HL-60 (cell line): Measurements from ENCODE around the gene SUV39H1.
"Not testable (repeated sequence)": the region's sequence is repeated elsewhere in the genome, so short reads cannot be mapped to it uniquely, and the experiment has no call there.

Source experiments
- CTCF ChIP-seq: IDR thresholded peaks from one replicate; pipeline ENCODE4 v1.5.1; 2011; ENCODE audit warnings: low read length, control low read depth, inconsistent platforms; ENCODE audit not compliant: insufficient read depth
- POLR2AphosphoS5 ChIP-seq: IDR thresholded peaks from 2 replicates; pipeline ENCODE4 v1.6.1; 2012; ENCODE audit warnings: low read depth
- SPI1 ChIP-seq: IDR thresholded peaks from 2 replicates; pipeline ENCODE4 v1.6.1; 2012; ENCODE audit warnings: low read depth, mild to moderate bottlenecking, borderline replicate concordance
- TF ChIP-seq, protein P1 (sequence below): IDR thresholded peaks from 2 replicates; pipeline ENCODE4 v1.6.1; 2012; ENCODE audit warnings: low read depth; ENCODE audit not compliant: insufficient replicate concordance

DNA sequence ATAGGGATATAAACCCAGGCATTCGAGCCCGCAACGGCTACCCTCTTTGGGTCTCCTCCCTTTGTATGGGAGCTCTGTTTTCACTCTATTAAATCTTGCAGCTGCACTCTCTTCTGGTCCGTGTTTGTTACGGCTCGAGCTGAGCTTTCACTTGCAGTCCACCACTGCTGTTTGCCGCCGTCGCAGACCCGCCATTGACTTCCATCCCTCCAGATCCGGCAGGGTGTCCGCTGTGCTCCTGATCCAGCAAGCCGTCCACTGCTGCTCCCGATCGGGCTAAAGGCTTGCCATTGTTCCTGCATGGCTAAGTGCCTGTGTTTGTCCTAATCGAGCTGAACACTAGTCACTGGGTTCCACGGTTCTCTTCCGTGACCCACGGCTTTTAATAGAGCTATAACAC is 41.8 kb upstream of the SUV39H1 start:
- TF ChIP-seq CTCF, POLR2AphosphoS5, SPI1: not testable (repeated sequence)
- TF ChIP-seq, protein P1, sequence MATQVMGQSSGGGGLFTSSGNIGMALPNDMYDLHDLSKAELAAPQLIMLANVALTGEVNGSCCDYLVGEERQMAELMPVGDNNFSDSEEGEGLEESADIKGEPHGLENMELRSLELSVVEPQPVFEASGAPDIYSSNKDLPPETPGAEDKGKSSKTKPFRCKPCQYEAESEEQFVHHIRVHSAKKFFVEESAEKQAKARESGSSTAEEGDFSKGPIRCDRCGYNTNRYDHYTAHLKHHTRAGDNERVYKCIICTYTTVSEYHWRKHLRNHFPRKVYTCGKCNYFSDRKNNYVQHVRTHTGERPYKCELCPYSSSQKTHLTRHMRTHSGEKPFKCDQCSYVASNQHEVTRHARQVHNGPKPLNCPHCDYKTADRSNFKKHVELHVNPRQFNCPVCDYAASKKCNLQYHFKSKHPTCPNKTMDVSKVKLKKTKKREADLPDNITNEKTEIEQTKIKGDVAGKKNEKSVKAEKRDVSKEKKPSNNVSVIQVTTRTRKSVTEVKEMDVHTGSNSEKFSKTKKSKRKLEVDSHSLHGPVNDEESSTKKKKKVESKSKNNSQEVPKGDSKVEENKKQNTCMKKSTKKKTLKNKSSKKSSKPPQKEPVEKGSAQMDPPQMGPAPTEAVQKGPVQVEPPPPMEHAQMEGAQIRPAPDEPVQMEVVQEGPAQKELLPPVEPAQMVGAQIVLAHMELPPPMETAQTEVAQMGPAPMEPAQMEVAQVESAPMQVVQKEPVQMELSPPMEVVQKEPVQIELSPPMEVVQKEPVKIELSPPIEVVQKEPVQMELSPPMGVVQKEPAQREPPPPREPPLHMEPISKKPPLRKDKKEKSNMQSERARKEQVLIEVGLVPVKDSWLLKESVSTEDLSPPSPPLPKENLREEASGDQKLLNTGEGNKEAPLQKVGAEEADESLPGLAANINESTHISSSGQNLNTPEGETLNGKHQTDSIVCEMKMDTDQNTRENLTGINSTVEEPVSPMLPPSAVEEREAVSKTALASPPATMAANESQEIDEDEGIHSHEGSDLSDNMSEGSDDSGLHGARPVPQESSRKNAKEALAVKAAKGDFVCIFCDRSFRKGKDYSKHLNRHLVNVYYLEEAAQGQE, result not testable (repeated sequence)
